NCI-H524 treated with DMSO at 0.1 percent for 48 hours (cell line): ENCODE measurements around the gene SEC14L5.
"Not testable (repeated sequence)": the region's sequence is repeated elsewhere in the genome, so short reads cannot be mapped to it uniquely, and the experiment has no call there.

ENCODE experiments used
- DNase-seq: peaks from one replicate; lab custom pipeline; 2025; lab: John Stamatoyannopoulos, UW

SEC14L5 gene

GRCh38 chr16:4951583-4951982 lies 6.5 kb upstream of the SEC14L5 start:
- DNase-seq, result not testable (repeated sequence)

- no peak for DNase-seq
Observed at GRCh38 chr16:4954714-4955113, 3.4 kb upstream of the SEC14L5 start.

- no peak for DNase-seq
Observed at GRCh38 chr16:4957420-4957719, 760 bp upstream of the SEC14L5 start.

DNA sequence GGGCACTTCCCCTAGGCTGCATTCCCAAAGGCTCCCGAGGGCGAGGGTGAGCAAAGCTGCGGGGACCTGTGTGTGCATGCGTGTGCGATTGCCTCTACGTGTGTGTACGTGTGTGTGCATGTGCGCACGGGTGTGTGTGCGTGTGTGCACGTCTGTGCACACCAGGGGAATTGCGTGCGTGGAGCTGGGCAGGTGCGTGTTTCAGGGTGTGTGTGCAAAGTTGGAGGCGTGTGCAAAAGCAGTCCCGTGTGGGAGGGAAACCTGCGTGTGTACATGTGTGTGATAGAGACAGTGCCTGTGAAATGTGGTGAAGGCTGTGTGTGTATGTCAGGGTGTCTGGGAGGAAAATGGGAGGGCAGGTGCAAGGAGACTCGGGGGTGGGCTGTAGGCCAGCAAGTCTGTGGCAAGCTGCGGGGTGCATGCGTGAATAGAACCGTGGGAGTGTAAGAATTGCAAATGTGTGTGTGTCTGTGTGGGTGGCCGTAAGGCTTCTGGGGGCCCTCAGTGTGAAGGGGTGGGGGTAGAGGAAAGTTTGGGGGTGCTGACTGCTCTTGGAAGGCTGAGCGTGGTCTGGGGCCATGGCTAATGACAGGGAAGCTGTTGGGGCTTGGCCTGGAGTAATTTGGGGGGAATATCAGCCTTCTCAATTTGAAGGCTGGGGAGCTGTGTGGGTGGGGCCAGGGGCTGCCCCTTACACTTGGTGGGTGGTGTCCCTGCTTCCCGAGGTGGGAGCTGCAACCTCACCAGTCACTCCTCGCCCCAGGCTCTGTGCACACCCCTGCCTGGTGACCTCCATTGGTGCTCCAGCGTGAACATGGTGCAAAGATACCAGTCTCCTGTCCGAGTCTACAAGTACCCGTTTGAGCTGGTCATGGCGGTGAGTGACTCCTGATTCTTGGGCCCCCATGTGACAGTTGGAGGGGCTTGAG lies 644 bp downstream of the SEC14L5 start:
- DNase-seq, result no peak

DNA sequence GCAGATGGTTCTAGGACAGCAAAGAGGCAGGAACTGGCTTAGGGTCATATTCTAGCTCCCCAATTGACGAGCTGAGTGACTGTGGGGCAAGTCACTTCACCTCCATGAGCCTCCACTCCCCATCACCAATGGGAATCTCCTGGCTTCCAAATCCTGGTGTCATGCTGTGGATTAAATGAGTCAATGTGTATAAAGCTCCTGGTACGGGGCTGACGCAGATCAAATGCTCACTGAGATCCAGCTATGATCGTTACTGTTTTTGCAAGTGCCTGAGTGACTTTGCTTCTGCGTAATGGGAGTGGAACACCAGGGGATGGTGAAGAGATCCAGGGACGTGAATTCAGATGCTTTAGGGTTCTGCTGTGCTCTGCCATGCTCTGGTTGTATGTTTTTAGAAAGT lies 2.4 kb downstream of the SEC14L5 start:
- no peak for DNase-seq

- no peak for DNase-seq
Observed at GRCh38 chr16:4962716-4963115, 4.6 kb downstream of the SEC14L5 start.

DNA sequence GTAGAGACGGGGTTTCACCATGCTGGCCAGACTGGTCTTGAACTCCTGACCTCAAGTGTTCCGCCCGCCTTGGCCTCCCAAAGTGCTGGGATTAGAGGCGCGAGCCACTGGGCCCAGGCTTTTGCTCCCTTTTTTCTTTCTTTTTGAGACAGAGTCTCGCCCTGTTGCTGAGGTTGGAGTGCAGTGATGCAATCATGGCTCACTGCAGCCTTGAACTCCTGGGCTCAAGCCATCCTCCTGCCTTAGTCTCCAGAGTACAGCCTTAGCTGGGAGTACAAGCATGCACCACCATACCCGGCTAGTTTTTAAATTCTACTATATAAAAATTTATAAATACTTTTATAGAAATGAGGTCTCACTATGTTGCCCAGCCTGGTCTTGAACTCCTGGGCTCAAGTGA lies 5.4 kb downstream of the SEC14L5 start:
- DNase-seq, result not testable (repeated sequence)

- DNase-seq, result no peak
Observed at GRCh38 chr16:4966736-4967453, 8.8 kb downstream of the SEC14L5 start.

DNA sequence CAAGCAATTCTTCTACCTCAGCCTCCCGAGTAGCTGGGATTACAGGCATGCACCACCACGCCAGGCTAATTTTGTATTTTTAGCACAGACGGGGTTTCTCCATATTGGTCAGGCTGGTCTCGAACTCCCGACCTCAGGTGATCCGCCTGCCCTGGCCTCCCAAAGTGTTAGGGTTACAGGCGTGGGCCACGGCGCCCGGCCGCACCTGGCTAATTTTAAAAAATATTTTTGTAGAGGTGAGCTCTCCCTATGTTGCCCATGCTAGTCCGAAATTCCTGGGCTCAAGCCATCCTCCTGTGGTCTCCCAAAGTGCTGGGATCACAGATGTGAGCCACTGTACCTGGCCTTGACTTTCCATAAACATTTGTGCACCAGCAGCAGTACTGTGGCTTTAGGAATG lies 10.1 kb downstream of the SEC14L5 start:
- DNase-seq, result not testable (repeated sequence)

- DNase-seq, result no peak
Observed at GRCh38 chr16:4968879-4969483, 10.9 kb downstream of the SEC14L5 start.

DNA sequence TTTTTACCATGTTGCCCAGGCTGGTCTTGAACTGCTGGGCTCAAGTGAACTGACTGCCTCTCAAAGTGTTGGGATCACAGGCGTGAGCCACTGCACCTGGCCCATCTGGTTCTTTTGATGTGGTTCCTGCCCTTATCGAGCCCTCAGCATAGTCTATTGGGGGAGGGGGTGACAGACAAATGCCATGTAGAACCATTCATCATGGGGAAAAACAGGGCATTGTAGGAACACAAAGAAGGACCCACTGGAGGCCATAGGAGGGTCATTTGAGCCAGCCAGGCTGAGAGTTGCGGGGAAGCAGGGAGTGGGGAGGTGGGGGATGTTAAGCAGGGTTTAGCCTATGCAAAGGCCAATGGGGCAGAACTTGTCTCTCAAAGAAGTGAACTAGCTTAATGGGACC lies 11.9 kb downstream of the SEC14L5 start:
- no peak for DNase-seq

DNA sequence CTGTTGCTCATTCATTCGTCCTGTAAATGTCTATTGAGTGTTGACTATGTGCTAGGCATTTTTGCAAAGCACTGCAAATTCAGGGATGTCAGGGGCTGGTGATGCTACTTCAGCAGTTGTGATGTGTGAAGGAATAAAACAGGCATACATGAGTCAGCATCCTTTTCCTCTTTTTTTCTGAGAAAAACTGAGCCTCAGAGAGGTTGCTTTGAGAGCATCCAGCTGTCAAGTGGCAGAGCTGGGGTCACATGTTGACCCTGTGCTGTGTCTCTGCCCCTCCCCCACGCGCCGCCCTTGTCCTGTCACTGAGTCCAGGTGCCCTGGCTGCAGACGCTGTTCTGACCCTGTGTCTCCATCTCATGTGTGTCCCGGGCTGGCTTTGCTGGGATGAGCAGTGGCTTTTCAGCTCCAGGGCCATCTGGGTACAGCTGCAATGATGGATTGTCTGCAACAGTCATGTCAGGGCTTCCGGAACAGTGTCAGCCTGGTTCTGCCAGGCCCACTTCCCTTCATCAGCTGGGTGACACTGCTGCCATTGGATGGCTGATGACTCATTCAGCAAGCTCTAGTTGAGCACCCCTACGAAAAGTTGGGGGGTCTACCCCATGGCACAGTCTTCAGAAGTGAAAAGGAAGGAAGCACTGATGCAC lies 14.9 kb downstream of the SEC14L5 start:
- DNase-seq, result no peak

GRCh38 chr16:4976079-4976478 lies 17.9 kb downstream of the SEC14L5 start:
- DNase-seq, result no peak

- DNase-seq, result no peak
Observed at GRCh38 chr16:4976611-4977145, 18.5 kb downstream of the SEC14L5 start.

GRCh38 chr16:4979164-4979563 lies 21.0 kb downstream of the SEC14L5 start:
- no peak for DNase-seq

GRCh38 chr16:4979736-4980660 lies 21.9 kb downstream of the SEC14L5 start:
- no peak for DNase-seq

- DNase-seq, result no peak
Observed at GRCh38 chr16:4980691-4981090, 22.6 kb downstream of the SEC14L5 start.

DNA sequence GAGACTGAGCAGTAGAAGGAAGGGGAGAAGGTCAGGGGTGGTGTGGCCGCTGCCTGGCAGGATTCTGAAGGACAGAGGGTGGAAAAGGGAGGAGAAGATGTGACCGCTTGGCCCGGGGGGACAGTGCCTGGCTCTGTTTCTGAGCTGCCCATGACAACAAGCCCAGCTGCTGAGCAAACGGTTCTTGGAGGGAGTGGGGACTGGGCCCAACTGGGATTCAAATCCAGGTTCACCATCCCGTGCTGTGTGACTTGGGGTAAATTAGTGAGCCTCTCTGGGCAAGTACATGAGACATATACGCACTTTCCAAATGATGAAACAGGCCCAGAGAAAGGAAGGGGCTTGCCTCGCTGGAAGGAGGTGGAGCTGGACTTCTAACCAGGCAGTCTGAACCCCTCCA lies 23.3 kb downstream of the SEC14L5 start:
- DNase-seq, result no peak

- DNase-seq, result no peak
Observed at GRCh38 chr16:4982056-4982867, 24.1 kb downstream of the SEC14L5 start.
